SK-N-SH treated with all-trans-retinoic acid at 6 μM for 48 hours (cell line): Measurements from ENCODE around the gene IGSF6.

Experiments used
- PPARA ChIP-seq: fragments of 250-450 bp; sonication (Bioruptor Pico); IDR thresholded peaks from 2 replicates; pipeline ENCODE4 v1.5.0; 2020; ENCODE audit warnings: mild to moderate bottlenecking, borderline replicate concordance
- RARB ChIP-seq: fragments of 250-450 bp; sonication (Bioruptor Pico); IDR thresholded peaks from 2 replicates; pipeline ENCODE4 v1.8.0; 2021; ENCODE audit warnings: mild to moderate bottlenecking, moderate library complexity
- ZNF8 ChIP-seq: fragments of 450-650 bp; formaldehyde crosslinking; IDR thresholded peaks from 2 replicates; pipeline ENCODE4 v1.5.0; 2020; ENCODE audit warnings: mild to moderate bottlenecking, moderate library complexity
- TF ChIP-seq, protein P1 (sequence below): fragments of 250-450 bp; sonication (Bioruptor Pico); IDR thresholded peaks from 2 replicates; pipeline ENCODE4 v1.8.0; 2020; ENCODE audit warnings: mild to moderate bottlenecking, moderate library complexity, borderline replicate concordance

DNA sequence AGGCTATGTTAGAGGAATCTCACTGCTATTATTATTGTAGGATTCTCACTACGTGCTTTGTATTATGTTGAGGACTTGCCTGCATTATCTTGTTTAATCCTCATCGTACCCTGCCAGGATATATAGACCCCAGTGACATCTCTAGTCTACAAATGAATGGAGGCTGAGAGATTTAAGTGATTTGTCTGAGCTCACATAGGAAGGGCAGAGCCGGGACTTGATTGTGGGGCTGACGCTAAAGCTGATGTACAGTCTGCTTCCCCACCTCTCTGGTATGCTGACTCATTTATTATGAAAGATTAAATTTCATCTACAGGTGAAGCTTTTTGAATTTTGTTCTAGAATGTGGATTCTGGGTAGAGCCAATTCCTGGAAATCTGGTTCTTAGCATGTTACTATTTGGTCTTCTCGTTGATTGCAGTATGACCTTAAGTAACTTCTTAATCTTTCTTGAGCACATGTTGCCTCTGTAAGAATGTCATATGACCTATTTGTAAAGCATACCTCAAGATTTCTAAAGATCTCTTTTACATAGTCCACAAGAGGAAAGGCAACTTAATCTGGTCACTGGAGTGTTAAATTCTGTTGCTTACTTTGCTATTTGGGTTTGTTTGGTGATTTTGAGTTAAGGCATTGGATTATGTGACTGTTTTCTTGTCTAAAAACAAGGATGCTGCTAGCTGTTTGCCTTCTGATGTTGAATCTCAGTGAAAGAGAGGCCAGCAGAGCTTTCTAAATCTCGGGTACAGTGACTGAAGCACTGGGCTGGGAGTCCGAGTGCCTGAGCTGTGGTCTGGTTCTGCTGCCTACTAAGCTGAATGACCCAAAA lies 40.6 kb downstream of the IGSF6 start:
- no peak for TF ChIP-seq PPARA (CRISPR knock-in tag)
- no peak for TF ChIP-seq ZNF8
- TF ChIP-seq, protein P1, sequence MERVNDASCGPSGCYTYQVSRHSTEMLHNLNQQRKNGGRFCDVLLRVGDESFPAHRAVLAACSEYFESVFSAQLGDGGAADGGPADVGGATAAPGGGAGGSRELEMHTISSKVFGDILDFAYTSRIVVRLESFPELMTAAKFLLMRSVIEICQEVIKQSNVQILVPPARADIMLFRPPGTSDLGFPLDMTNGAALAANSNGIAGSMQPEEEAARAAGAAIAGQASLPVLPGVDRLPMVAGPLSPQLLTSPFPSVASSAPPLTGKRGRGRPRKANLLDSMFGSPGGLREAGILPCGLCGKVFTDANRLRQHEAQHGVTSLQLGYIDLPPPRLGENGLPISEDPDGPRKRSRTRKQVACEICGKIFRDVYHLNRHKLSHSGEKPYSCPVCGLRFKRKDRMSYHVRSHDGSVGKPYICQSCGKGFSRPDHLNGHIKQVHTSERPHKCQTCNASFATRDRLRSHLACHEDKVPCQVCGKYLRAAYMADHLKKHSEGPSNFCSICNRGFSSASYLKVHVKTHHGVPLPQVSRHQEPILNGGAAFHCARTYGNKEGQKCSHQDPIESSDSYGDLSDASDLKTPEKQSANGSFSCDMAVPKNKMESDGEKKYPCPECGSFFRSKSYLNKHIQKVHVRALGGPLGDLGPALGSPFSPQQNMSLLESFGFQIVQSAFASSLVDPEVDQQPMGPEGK (CRISPR knock-in tag) = no peak
- TF ChIP-seq RARB = no peak
